Measurements from ENCODE around the gene ATP12A.

Gene ATP12A

GRCh38 chr13:24680258-24680920, at the start of gene ATP12A:
TSS of gene ATP12A (plus strand) at chr13:24680408. CDS start at chr13:24680744, 336 bp downstream.
- no peak for DNase-seq

GRCh38 chr13:24630851-24631620, 49.2 kb upstream of the ATP12A start:
- DNase-seq = no peak

- no peak for DNase-seq
These were observed 48.3 kb upstream of the ATP12A start for GRCh38 chr13:24631922-24632321.

GRCh38 chr13:24632382-24633121, 47.7 kb upstream of the ATP12A start:
- no peak for DNase-seq

- DNase-seq = no peak
These were observed 43.4 kb upstream of the ATP12A start for GRCh38 chr13:24636776-24637175.

GRCh38 chr13:24638096-24638495, 42.1 kb upstream of the ATP12A start:
- no peak for DNase-seq

- no peak for DNase-seq
These were observed 39.5 kb upstream of the ATP12A start for GRCh38 chr13:24640752-24641151.

- DNase-seq = no peak
These were observed 38.0 kb upstream of the ATP12A start for GRCh38 chr13:24642219-24642618.

- DNase-seq = no peak
These were observed 36.2 kb upstream of the ATP12A start for GRCh38 chr13:24644036-24644435.

- DNase-seq = no peak
These were observed 31.9 kb upstream of the ATP12A start for GRCh38 chr13:24648271-24648670.

GRCh38 chr13:24648983-24649687, 31.1 kb upstream of the ATP12A start:
- DNase-seq = no peak

GRCh38 chr13:24649688-24650043, 30.5 kb upstream of the ATP12A start:
- DNase-seq = no peak

- DNase-seq = no peak
These were observed 30.0 kb upstream of the ATP12A start for GRCh38 chr13:24650161-24650560.

GRCh38 chr13:24651718-24652345, 28.4 kb upstream of the ATP12A start:
- DNase-seq = no peak

GRCh38 chr13:24652359-24652758, 27.8 kb upstream of the ATP12A start:
- no peak for DNase-seq

- DNase-seq = no peak
These were observed 25.5 kb upstream of the ATP12A start for GRCh38 chr13:24654741-24655140.

- no peak for DNase-seq
These were observed 21.0 kb upstream of the ATP12A start for GRCh38 chr13:24659239-24659638.

GRCh38 chr13:24660023-24660741, 20.0 kb upstream of the ATP12A start:
- DNase-seq = no peak

GRCh38 chr13:24661713-24662112, 18.5 kb upstream of the ATP12A start:
- DNase-seq = no peak

- DNase-seq = no peak
These were observed 17.8 kb upstream of the ATP12A start for GRCh38 chr13:24662195-24663088.

- DNase-seq = no peak
These were observed 17.2 kb upstream of the ATP12A start for GRCh38 chr13:24663089-24663395.

Data from NCI-H1417 treated with DMSO at 0.1 percent for 48 hours (cell line).